HepG2 (cell line): ENCODE measurements around the gene AJUBA. TPM values are rescaled to one million over a fixed set of nuclear protein-coding genes. Genes with fewer than 3 reads are reported as not detected.

ENCODE experiments used
- AKNA ChIP-seq: sonication (generic); formaldehyde crosslinking; IDR thresholded peaks from 2 replicates; pipeline ENCODE4 v1.4.0; 2020; ENCODE audit warnings: missing genetic modification reagents, borderline replicate concordance
- ATF7-NPFF ChIP-seq: sonication (generic); formaldehyde crosslinking; IDR thresholded peaks from 2 replicates; pipeline ENCODE4 v1.8.1; 2023; ENCODE audit warnings: mild to moderate bottlenecking, low read depth, missing genetic modification reagents, moderate library complexity
- GPN1 ChIP-seq: sonication (generic); formaldehyde crosslinking; IDR thresholded peaks from 2 replicates; pipeline ENCODE4 v1.5.1; 2020; ENCODE audit warnings: missing genetic modification reagents, borderline replicate concordance
- KLF9 ChIP-seq: IDR thresholded peaks from 2 replicates; pipeline ENCODE4 v1.6.1; 2016; ENCODE audit warnings: low read depth
- MTERF4 ChIP-seq: sonication (generic); formaldehyde crosslinking; IDR thresholded peaks from 2 replicates; pipeline ENCODE4 v1.8.0; 2023; ENCODE audit warnings: mild to moderate bottlenecking, missing genetic modification reagents
- NONO ChIP-seq, 2 experiments: fragments of 450-650 bp in 1 of 2; sonication (generic) in 1 of 2; formaldehyde crosslinking in 1 of 2; IDR thresholded peaks in 1 of 2; conservative IDR thresholded peaks in 1 of 2; 2 replicates each; pipeline versions ENCODE4 v1.6.1 to v1.8.0; 2017 to 2022; ENCODE audit warnings: mild to moderate bottlenecking in 1 of 2, missing genetic modification reagents in 1 of 2, moderate library complexity in 1 of 2
- SOX6 ChIP-seq, 2 experiments: fragments of 450-650 bp in 1 of 2; sonication (generic) in 1 of 2; formaldehyde crosslinking in 1 of 2; IDR thresholded peaks; 2 replicates each; pipeline versions ENCODE4 v1.4.0 to v1.6.1; 2017 to 2020; ENCODE audit warnings: antibody characterized with exemption in 1 of 2, mild to moderate bottlenecking in 1 of 2, missing genetic modification reagents in 1 of 2
- TAF15 ChIP-seq: fragments of 200-400 bp; formaldehyde crosslinking; IDR thresholded peaks from one replicate; pipeline ENCODE4 v1.6.1; 2018; ENCODE audit warnings: mild to moderate bottlenecking, low read depth, low read length; ENCODE audit not compliant: poor library complexity, severe bottlenecking
- ZNF292 ChIP-seq: sonication (generic); formaldehyde crosslinking; IDR thresholded peaks from 2 replicates; pipeline ENCODE4 v1.8.1; 2022; ENCODE audit warnings: mild to moderate bottlenecking, low read depth, missing genetic modification reagents, borderline replicate concordance
- ZNF646 ChIP-seq: sonication (generic); formaldehyde crosslinking; IDR thresholded peaks from 2 replicates; pipeline ENCODE4 v1.9.0; 2021; ENCODE audit warnings: mild to moderate bottlenecking, missing genetic modification reagents
- polyA plus RNA-seq, 8 experiments: library from polyadenylated mRNA; depleted of rRNA in 3 of 8; stranded (reverse) in 7 of 8; unstranded in 1 of 8; fragments of >200 nt; fragmentation: Illumina TruSeq in 4 of 8; extraction: Trizol in 4 of 8; gene quantifications; 2 replicates each; pipeline versions ENCODE4 v1.2.1 to v1.2.3, GENCODE V29; 2011 to 2016; ENCODE audit warnings: low read depth in 4 of 8, missing spikeins in 1 of 8, mixed read lengths in 1 of 8; ENCODE audit not compliant: insufficient read depth in 1 of 8
- total RNA-seq, 5 experiments: library from RNA; depleted of rRNA; stranded (reverse); fragments of >200 nt; fragmentation: Illumina TruSeq; extraction: Trizol; gene quantifications; 2 replicates each; pipeline ENCODE4 v1.2.3, GENCODE V29; 2016; ENCODE audit warnings: low read depth in 1 of 5

The AJUBA gene
- total and polyA plus RNA-seq, 2 of the 13 experiments (the other 11 are each of a cell fraction or from before 2014, with no cell fraction given), result 157 to 241 TPM

- TF ChIP-seq SOX6 (IDR thresholded peaks at IDR 0.05) (no peak), SOX6 (CRISPR knock-in tag; IDR thresholded peaks at IDR 0.05) (no peak), GPN1 (CRISPR knock-in tag) (peak; percentile 74; the same call in 1 of the 2 replicates), ATF7-NPFF (CRISPR knock-in tag) (0 out of 2 replicates have a peak, but pooled peaks have one; percentile 11), AKNA (CRISPR knock-in tag) (no peak), MTERF4 (CRISPR knock-in tag) (no peak), ZNF646 (CRISPR knock-in tag) (no peak), NONO (IDR thresholded peaks at IDR 0.05) (no peak), NONO (CRISPR knock-in tag; conservative IDR thresholded peaks at IDR 0.05) (no peak), KLF9 (peak; percentile 25; the same call in 1 of the 2 replicates), ZNF292 (CRISPR knock-in tag) (peak; percentile 12; the same call in 1 of the 2 replicates), TAF15 (peak; percentile 55)
Measured at GRCh38 chr14:22981876-22982476, 375 bp downstream of the AJUBA start (continued).
